Stimulated activated CD4-positive, alpha-beta T cell treated with anti-CD3 and anti-CD28 coated beads, TNF-alpha, amount 100 ng/mL, for 4 hours (primary cell): ENCODE results near the gene BCL11A.

Source experiments
- DNase-seq, 3 experiments: peaks; one replicate each; pipeline ENCODE4 v3.0.0-alpha.2; 2020; ENCODE audit warnings: low read depth in 3 of 3

The BCL11A gene

DNA sequence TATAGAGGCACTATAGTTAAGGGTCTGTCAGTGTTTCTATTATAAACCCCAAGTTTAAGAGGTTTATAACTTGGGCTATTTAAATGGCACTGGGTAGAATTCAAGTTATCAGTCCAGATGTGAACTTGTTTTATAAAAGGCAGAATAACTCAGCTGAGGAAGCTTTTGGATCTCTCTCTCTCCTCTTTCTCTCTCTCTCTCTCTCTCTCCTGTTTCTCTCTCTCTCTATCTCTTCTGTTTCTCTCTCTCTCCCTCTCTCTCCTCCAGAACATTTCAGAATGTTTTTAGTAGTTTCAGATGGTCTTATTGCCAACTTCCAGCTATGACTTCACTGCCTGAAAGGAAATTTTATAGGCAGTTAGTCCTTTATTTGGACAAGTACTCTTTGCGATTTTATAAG, 6.4 kb upstream of the BCL11A start:
- no peak for DNase-seq

DNA sequence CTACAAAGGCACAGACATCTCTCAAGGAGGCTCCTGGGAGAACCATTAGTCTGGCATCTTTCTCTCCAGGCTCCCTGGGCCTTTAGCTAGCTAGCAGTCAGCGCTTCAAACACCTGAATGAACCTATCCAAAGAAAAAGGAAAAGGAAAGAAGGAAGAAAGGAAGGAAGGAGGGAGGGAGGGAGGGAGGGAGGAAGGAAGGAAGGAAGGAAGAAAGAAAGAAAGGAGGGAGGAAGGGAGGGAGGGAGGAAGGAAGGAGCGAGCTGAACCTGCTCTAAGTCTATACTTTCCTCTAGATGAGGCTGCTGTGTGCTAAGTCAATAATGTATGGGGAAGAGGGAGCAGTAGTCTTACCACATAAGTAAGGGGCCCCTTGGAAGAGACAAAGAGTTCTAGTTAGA, 5.1 kb upstream of the BCL11A start:
- no peak for DNase-seq

GRCh38 chr2:60557486-60557864, 4.0 kb upstream of the BCL11A start:
- DNase-seq = no peak

DNA sequence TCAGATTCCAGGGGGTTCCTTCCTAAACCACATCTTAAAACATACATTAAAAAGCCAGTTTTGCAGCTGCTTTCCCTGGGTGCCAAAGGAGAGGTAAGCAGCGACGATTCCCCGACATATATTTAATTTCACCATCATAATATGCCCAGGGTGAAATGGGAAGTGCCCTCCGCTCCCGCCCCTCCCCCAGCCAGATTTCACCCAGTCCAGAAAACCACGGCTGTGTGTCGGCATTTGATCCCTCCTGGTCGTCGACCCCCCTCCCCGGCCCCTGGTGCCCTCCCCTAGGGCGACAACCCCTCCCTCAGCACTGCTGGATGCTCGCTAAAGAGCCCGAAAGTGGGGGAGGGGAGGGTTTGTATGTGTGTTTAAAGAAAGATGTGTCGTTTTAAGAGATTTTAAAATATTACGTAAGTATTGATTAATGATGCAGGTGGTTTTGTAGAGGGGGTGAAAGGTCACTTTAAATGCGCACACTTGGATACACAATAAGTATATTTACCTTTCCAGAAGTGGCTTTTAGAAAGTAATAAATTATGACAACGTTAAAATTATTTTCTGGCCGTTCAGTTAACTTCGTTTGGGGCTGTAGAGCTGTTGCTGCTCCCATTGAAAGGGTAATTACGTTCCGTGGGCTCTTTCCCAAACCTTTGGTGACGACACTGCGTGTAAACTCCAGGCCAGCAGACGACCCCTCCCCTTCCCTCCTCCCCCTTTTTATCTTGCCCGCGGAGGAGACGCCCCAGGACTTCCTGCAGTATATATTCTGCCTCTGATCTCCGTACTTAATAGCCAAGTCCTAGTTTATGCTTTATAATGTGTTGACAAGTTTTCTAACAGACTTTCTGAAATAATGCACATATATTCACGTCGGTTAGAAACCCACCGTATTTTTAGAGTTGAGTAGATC, 3.4 kb upstream of the BCL11A start:
- DNase-seq = no peak

GRCh38 chr2:60556175-60556574, 2.7 kb upstream of the BCL11A start:
- DNase-seq = no peak

GRCh38 chr2:60555783-60556139, 2.3 kb upstream of the BCL11A start:
- DNase-seq = no peak

GRCh38 chr2:60555066-60555782, 1.8 kb upstream of the BCL11A start:
- peak in 1 of 3 experiments; percentile 33 for DNase-seq

DNA sequence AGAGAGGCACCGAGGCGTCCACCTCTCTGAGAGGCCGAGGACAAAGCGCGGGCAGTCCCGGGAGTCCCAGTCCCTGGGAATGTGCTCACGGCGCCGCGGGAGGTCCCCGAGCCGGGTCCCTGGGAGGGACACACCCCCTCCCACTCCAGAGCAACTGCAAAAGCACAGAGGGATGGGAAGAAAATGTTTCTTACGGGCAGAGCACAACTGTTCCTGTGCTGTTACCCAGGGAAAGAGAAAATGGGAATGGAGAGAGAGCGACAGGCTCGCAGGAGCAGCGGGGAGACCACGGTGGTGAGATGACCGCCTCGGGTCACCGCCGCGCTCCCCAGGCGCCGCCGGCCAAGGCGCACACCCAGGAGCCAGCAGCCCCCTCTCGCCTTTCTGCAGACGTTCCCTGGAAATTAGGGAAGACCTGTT, 1.2 kb upstream of the BCL11A start:
- no peak for DNase-seq

DNA sequence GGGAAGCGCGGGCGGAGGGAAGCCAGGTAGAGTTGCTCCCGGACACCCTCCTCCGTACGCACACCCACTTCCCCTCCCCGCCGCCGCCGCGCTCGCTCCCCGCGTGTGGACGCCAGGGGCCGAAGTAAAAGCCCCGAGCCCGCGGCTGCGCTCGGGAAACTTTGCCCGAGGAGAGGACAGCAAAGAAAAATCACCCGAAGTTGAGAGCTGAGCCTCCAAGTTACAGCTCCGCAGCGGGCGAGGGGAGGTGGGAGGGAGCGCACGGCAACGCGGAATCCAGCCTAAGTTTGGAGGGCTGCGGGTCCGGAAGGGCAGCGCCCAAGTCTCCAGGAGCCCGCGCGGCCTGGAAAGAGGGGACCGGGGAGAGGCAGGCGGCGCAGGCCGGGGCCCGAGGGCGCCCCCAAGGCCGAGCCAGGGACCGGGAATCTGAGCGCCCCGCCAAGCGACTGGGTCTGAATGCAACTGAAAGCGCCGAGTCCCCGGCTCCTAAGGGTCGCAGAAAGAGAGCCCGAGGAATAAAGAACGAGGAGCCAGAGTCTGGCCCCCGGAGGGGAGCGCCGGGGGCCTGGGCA, 706 bp upstream of the BCL11A start:
- no peak for DNase-seq

DNA sequence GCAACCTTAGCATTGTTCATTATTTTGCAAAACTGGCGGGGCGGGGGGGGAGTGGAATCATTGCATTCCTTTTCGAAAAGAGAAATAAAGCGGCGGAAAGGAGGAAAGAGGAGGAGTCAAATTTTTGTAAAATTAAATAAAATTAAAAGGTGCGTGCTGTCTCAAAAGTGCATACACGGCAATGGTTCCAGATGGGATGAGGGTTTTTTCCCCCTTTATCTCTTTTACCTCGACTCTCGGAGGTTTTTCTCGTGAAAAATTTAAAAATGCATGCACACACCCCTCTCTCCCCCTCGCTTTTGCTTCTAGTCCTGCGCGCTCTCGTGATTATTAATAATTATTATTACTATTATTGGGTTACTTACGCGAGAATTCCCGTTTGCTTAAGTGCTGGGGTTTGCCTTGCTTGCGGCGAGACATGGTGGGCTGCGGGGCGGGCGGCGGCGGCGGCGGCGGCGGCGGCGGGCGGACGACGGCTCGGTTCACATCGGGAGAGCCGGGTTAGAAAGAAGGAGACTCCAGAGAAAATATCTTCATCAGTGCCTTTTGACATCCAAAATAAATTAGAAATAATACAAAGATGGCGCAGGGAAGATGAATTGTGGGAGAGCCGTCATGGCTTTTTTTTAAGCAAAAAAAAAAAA, 481 bp downstream of the BCL11A start:
- no peak for DNase-seq

DNA sequence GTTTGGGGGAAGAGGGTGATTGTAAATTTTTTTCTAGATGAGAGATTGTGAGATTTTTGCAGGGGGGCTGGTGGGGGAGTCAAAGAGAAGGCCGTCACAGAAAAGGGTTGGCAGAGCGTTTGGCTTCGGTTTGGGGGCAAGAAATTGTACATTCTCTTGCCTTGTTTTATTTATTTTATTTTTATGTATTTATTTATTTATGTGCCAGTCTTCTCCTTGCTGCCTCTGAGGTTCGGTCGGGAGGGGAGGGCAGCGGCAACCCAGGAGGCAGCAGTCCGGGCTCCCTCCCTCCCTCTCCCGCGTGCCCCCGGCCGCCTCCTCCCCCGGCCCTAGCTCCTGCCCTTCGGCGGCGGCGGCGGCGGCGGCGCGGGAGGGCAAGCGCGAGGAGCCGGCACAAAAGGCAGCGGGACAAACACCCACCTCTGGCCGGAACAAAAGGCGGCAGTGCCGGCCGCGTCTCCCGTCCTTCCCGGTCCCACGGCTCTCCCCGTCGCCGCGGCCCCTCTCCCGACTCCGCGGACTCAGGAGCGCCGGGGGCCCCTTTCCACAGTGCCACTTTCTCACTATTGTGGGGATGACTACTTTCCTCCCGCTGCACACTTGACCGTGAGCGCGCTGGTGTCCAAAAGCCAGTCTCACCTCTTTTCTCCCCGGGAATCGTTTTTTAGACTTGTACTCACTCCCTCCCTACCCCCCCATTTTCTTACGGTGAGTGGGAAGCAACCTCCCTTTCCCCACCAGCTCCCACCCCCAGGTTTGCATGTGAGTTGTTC, 1.2 kb downstream of the BCL11A start:
- DNase-seq = no peak

DNA sequence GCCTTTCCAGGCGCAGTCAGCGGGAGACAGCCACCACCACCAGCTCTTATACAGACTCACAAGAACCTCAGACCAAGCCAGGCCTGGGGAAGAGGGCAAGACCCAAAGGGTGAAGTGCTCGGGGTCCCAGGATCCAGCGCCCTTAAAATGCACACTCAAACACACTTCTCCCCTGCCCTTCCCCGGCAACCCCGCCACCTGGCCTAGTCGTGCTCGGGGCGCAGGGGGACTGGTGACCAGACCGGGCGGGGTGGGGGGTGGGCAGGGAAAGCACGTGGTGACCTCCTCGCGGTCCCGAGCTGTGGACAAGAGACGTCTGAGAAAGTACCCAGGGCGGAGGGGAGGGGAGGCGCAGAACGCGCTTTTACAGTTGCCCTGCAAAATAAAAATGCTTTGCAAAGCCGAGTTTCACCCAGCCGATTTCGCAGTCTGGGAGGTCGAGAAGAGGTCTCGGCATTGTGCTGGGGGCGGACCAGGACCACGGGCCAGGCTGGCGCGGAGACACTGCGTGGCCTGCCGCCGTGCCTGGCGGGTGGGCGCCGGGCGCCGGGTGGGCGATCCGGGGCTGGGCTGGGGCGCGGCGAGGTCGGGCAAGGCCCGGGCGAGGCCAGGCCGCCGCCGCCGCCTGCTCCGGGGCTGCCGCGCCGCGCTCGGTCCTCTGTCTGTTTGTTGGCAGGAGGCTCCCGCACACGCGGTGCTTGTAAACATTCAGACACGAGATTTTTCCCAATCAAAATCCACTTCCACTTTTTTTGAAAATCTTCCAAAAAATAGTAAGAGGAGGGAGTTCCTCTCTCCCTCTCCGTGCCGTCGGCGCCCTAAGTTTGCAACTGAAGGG, 2.0 kb downstream of the BCL11A start:
- no peak for DNase-seq

DNA sequence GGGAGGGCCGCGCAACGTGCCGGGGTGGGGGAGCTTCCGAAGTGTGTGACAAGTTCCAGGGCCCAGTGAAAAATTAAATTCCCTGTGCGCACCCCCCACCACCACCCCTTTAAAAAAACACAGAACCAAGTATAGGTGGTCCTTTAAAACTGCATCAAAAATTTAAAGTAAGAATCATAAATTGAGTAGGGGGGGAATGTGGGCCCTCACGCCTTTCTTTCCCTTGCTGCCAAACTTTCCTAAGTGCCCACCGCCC, 2.5 kb downstream of the BCL11A start:
- DNase-seq = no peak

DNA sequence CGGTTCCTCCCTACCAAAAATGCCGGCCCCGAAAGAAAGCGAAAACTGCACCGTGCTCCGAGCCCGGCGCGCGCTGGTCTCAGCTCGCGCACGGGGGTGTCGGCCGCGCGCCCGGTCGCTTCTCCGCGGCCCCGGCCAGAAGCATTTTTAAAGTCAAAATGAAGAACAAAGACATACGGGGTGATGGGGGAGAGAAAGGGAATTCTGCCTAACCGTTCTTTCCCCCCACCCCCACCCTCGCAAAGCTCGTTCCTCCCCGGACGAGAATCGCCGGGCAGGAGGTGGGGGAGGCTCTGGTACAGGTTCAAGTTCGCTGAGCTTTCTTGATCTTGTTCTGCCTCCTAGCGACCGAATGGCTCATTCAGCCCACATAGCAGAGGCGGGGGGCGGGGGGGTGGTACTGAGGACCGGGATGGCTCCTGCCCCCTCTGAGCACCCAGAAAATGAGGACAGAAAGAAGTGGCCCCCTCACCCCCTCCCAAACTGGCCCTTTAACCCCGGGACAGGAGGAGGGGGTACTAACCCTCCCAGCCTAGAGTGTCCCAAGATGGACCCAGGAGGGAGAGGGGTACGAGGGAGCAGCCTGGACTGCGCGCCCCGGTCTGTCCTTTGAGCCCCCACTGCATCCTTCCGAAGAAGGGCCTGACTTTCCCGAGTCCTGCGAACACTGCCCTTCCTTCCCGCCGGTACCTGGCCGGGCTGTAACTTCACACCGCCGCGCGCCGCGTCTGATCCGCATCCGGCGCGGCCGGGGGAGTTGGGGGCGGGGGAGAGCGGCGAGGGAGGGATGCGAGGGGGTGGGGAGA, 3.1 kb downstream of the BCL11A start:
- no peak for DNase-seq

DNA sequence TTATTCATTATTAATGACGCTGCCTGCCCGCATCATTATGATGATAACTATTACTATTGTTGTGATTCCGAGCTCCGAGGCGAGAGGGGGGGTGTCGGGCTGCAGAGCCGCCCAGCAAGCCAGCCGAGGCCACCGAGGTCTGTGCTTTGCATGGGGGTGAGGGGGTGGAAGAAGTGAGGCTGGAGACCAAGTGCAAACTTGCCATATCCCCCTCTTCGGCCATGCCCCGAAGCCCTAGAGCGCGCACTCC, 3.6 kb downstream of the BCL11A start:
- no peak for DNase-seq

- DNase-seq = no peak
Measured at GRCh38 chr2:60549238-60549927, 4.1 kb downstream of the BCL11A start.

DNA sequence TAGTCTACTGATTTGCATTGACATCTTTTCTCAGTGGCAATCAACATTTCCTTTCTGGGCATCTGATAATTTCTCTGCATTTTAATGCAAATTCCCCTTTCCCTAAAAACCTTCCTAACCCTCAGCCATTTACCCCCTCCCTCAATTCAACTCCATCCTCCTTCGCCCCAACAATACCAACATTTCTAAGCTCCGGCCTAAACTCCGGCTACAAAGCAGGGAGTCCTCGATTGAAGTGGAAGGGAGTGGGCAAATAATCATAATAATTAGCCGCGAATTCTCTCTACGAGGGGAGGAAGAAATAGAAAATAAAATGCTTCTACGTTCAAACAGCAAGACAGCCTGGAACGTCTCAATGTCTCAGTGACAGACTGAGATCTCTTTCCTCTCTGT, 4.6 kb downstream of the BCL11A start:
- no peak for DNase-seq

DNA sequence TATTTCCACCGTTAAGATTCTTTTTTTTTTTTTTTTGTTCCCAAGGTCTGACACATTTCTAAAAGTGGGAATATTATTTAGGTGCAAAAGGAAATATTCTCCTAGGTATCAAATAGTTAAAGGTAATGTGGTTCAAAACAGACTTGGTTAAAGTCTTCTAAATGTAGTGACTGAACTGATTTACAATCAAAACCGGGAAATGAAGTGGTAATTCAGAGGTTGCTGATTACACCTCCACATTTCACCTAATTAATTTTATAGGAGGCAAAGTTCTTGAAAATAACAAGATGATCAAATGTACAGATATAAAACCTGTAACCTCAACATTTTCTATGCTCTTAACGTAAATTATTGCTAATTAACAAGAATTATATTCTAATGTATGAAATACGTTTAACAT, 5.1 kb downstream of the BCL11A start:
- DNase-seq = no peak

- DNase-seq = no peak
Measured at GRCh38 chr2:60547841-60548240, 5.6 kb downstream of the BCL11A start.
